Hepatocyte (in vitro differentiated cells): ENCODE results near the gene RYK.

ENCODE experiments used
- EZH2 ChIP-seq: fragments of 200-600 bp; sonication (generic); IDR thresholded peaks from 2 replicates; pipeline ENCODE4 v1.6.1; 2016; ENCODE audit warnings: antibody characterized with exemption, mild to moderate bottlenecking, borderline replicate concordance
- TF ChIP-seq, protein P1 (sequence below): fragments of 200-600 bp; sonication (generic); IDR thresholded peaks from 2 replicates; pipeline ENCODE4 v1.5.1; 2016; ENCODE audit warnings: antibody characterized with exemption, mild to moderate bottlenecking; ENCODE audit not compliant: poor library complexity

DNA sequence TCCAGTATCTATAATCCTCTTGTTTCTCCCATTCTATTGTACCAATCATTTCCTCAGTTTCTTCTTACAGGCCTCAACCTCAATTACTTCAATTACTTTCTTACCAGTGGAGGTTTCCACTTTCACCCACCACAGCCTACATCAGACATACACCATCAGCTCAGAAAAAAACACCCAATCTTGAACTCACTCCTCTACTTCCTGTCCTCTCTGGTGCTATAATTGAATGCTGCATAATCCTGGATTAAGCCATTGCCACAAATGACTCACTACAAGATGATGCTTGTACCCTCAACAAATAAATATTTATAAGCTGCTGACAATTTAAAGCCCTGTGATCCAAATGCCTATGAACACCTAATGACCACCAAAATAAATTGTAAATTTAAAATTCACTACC lies 18.5 kb downstream of the RYK start:
- TF ChIP-seq, protein P1, sequence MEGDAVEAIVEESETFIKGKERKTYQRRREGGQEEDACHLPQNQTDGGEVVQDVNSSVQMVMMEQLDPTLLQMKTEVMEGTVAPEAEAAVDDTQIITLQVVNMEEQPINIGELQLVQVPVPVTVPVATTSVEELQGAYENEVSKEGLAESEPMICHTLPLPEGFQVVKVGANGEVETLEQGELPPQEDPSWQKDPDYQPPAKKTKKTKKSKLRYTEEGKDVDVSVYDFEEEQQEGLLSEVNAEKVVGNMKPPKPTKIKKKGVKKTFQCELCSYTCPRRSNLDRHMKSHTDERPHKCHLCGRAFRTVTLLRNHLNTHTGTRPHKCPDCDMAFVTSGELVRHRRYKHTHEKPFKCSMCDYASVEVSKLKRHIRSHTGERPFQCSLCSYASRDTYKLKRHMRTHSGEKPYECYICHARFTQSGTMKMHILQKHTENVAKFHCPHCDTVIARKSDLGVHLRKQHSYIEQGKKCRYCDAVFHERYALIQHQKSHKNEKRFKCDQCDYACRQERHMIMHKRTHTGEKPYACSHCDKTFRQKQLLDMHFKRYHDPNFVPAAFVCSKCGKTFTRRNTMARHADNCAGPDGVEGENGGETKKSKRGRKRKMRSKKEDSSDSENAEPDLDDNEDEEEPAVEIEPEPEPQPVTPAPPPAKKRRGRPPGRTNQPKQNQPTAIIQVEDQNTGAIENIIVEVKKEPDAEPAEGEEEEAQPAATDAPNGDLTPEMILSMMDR = no peak
- TF ChIP-seq EZH2 = no peak
